Osteocyte (in vitro differentiated cells): ENCODE data around the gene MRPS31. TPM values are rescaled to one million over a fixed set of nuclear protein-coding genes. Genes with fewer than 3 reads are reported as not detected.

Source experiments
- DNase-seq: peaks from one replicate; pipeline ENCODE4 v3.0.0; 2021; ENCODE audit warnings: mixed read lengths; ENCODE audit not compliant: unreplicated experiment; ENCODE audit errors: extremely low spot score
- H3K27ac Mint-ChIP-seq: one replicate; pipeline ENCODE4 v1.8.0; 2021; ENCODE audit warnings: mild to moderate bottlenecking, mixed read lengths; ENCODE audit not compliant: unreplicated experiment
- H3K27me3 Mint-ChIP-seq: one replicate; pipeline ENCODE4 v1.8.0; 2021; ENCODE audit warnings: mixed read lengths; ENCODE audit not compliant: unreplicated experiment
- H3K36me3 Mint-ChIP-seq: one replicate; pipeline ENCODE4 v1.8.0; 2021; ENCODE audit warnings: mixed read lengths; ENCODE audit not compliant: unreplicated experiment
- H3K4me1 Mint-ChIP-seq: one replicate; pipeline ENCODE4 v1.8.0; 2021; ENCODE audit warnings: mixed read lengths; ENCODE audit not compliant: unreplicated experiment
- H3K4me3 Mint-ChIP-seq: one replicate; pipeline ENCODE4 v1.8.0; 2021; ENCODE audit warnings: mild to moderate bottlenecking, moderate library complexity, mixed read lengths; ENCODE audit not compliant: unreplicated experiment
- H3K9me3 Mint-ChIP-seq: one replicate; pipeline ENCODE4 v1.8.0; 2021; ENCODE audit warnings: mixed read lengths; ENCODE audit not compliant: unreplicated experiment
- CTCF ChIP-seq: fragments of 200-600 bp; sonication (generic); IDR thresholded peaks from 2 replicates; pipeline ENCODE4 v1.5.0; 2021; ENCODE audit warnings: antibody characterized with exemption, mild to moderate bottlenecking, moderate library complexity
- total RNA-seq: library from RNA; stranded (reverse); gene quantifications from 2 replicates; pipeline ENCODE4 v1.2.1, GENCODE V29; 2021

MRPS31 gene
- total RNA-seq, 1 donor from 2014 or later = 17.4 TPM

- peaks cover 2% of the 10 kb centered on the region for H3K36me3 Mint-ChIP-seq
- H3K9me3 Mint-ChIP-seq = no peaks in the 10 kb centered on the region
- H3K27me3 Mint-ChIP-seq = no peaks in the 10 kb centered on the region
- H3K27ac Mint-ChIP-seq = peak overlapping the region; percentile 96
- peaks cover 19% of the 10 kb centered on the region for H3K4me1 Mint-ChIP-seq
- DNase-seq = no peak
- no peak for TF ChIP-seq CTCF
- H3K4me3 Mint-ChIP-seq = peak overlapping the region; percentile 97
Observed at GRCh38 chr13:40770609-40770933, 419 bp downstream of the MRPS31 start.

- no peaks in the 10 kb centered on the region for H3K9me3 Mint-ChIP-seq
- peak overlapping the region; percentile 97 for H3K4me3 Mint-ChIP-seq
- DNase-seq = no peak
- peaks cover 2% of the 10 kb centered on the region for H3K36me3 Mint-ChIP-seq
- peaks cover 19% of the 10 kb centered on the region for H3K4me1 Mint-ChIP-seq
- peak overlapping the region; percentile 96 for H3K27ac Mint-ChIP-seq
- no peak for TF ChIP-seq CTCF
- H3K27me3 Mint-ChIP-seq = no peaks in the 10 kb centered on the region
Observed at GRCh38 chr13:40769970-40770369, 1.0 kb downstream of the MRPS31 start.

GRCh38 chr13:40765602-40766001 is 5.4 kb downstream of the MRPS31 start:
- no peak for TF ChIP-seq CTCF
- Mint-ChIP-seq H3K27me3 (no peaks in the 10 kb centered on the region), H3K36me3 (peaks cover 2% of the 10 kb centered on the region), H3K4me3 (no peak overlapping the region), H3K27ac (no peak overlapping the region), H3K4me1 (peaks cover 16% of the 10 kb centered on the region), H3K9me3 (no peaks in the 10 kb centered on the region)
- no peak for DNase-seq

GRCh38 chr13:40764587-40765403 is 6.2 kb downstream of the MRPS31 start:
- H3K4me3 Mint-ChIP-seq = no peak overlapping the region
- peaks cover 8% of the 10 kb centered on the region for H3K4me1 Mint-ChIP-seq
- no peak overlapping the region for H3K27ac Mint-ChIP-seq
- peaks cover 2% of the 10 kb centered on the region for H3K36me3 Mint-ChIP-seq
- TF ChIP-seq CTCF = no peak
- H3K9me3 Mint-ChIP-seq = no peaks in the 10 kb centered on the region
- H3K27me3 Mint-ChIP-seq = no peaks in the 10 kb centered on the region
- peak; percentile 23 for DNase-seq

- H3K4me1 Mint-ChIP-seq = no peaks in the 10 kb centered on the region
- H3K4me3 Mint-ChIP-seq = no peak overlapping the region
- no peaks in the 10 kb centered on the region for H3K27me3 Mint-ChIP-seq
- H3K27ac Mint-ChIP-seq = no peak overlapping the region
- DNase-seq = no peak
- no peaks in the 10 kb centered on the region for H3K9me3 Mint-ChIP-seq
- peaks cover 14% of the 10 kb centered on the region for H3K36me3 Mint-ChIP-seq
- no peak for TF ChIP-seq CTCF
Observed at GRCh38 chr13:40762849-40763248, 8.1 kb downstream of the MRPS31 start.
